Measurements from ENCODE around the gene MACO1. TPM values are rescaled to one million over a fixed set of nuclear protein-coding genes. Genes with fewer than 3 reads are reported as not detected.

The MACO1 gene, protein sequence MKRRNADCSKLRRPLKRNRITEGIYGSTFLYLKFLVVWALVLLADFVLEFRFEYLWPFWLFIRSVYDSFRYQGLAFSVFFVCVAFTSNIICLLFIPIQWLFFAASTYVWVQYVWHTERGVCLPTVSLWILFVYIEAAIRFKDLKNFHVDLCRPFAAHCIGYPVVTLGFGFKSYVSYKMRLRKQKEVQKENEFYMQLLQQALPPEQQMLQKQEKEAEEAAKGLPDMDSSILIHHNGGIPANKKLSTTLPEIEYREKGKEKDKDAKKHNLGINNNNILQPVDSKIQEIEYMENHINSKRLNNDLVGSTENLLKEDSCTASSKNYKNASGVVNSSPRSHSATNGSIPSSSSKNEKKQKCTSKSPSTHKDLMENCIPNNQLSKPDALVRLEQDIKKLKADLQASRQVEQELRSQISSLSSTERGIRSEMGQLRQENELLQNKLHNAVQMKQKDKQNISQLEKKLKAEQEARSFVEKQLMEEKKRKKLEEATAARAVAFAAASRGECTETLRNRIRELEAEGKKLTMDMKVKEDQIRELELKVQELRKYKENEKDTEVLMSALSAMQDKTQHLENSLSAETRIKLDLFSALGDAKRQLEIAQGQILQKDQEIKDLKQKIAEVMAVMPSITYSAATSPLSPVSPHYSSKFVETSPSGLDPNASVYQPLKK
- total RNA-seq (2021; ENCODE audit: unreplicated experiment) (9.8 TPM), Bru-seq, nascent RNA (percentile 60 among the genes with signal in this experiment), BruChase-seq, experiment 1, labeled RNA remaining after a 6-hour chase (percentile 58 among the genes with signal in this experiment), BruChase-seq, experiment 2, labeled RNA remaining after a 2-hour chase (percentile 55 among the genes with signal in this experiment)
- polyA plus RNA-seq (2012) = 3.9 and 5.8 TPM in 2 replicates
- long read RNA-seq, partial matches to known transcripts = 4 of 8 reads
- long read RNA-seq, other reads (novel, unspliced or antisense) = 3 of 8 reads

DNA sequence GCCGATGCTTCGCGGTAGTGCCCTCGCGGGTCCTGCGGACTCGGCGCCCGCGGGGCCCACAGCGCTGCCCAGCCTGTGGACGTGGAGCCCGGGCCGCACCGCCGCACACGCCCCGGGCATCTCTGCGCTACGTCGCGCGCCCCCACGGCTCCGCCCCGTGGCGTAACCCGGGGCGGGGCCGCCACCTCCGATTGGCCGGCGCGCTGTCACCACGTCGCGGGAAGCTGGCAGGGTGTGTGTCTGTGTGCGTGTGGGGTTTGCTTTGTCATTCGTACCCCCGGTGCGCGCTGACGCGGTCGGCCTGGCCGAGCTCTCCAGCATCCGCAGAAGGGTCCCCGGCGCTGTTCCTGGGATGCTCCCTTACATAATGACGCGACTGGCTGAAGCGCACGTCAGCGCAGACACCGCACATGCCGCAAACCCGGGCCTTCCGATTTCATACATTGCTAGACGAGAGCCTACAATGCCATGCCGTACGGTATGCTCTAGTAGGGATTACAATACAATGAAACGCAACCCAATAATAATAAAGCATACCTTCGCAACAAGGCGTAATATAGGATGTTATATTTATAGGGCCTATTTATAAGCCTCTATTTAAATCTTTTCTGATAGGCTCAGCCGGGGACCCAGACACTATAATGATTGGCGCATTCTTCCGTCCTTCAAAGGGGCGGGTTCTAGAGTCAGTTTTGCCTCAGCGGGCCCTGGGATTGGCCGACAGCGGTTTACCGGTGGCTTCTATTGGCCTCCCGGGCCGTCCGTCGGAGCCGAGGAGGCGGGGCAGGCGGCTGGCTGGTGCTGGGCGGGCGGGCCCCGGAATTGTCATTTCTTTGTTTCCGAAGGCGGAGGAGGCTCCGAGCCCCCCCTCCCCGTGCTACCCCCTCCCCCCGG is at the start of gene MACO1:
TSS of gene MACO1 (plus strand) at position 825 of the 894 bp plus-strand sequence. CDS start 202 bp downstream, outside the sequence.
- Histone ChIP-seq H3K9me2 (ENCODE audit: insufficient read depth) (no peaks in the 10 kb centered on the region), H3K9ac (ENCODE audit: low read length) (peak within 1 kb of the TSS; percentile 71), H3K4me1 (ENCODE audit: control insufficient read depth in 1 of 2, insufficient read depth in 2 of 2, low read length in 2 of 2) (peaks cover 8 to 20% of the 10 kb centered on the region in 2 experiments; a peak in 3 of 4 replicates), H3K36me3 (ENCODE audit: control insufficient read depth in 1 of 2, insufficient read depth in 2 of 2, low read length in 2 of 2) (no peaks in the 10 kb centered on the region), H2AFZ (ENCODE audit: low read depth, low read length, poor library complexity, severe bottlenecking) (peak within 1 kb of the TSS; percentile 65), H3K27me3 (ENCODE audit: insufficient read depth, low read length) (no peaks in the 10 kb centered on the region), H3K9me3 (ENCODE audit: control insufficient read depth in 1 of 2, insufficient read depth in 1 of 2, low read depth in 1 of 2, low read length in 2 of 2) (no peaks in the 10 kb centered on the region), H3K4me3 (replicated peaks in 1 of 2; ENCODE audit: low read depth in 1 of 2, low read length in 2 of 2) (peak within 1 kb of the TSS; percentile 57 to 71), H3K4me2 (ENCODE audit: low read length) (peak within 1 kb of the TSS; percentile 85), H3K27ac (ENCODE audit: low read depth, low read length) (peak within 1 kb of the TSS; percentile 55), H3K79me2 (ENCODE audit: insufficient read depth, low read length) (no peaks in the 10 kb centered on the region), H4K20me1 (ENCODE audit: insufficient read depth) (no peaks in the 10 kb centered on the region)
- POLR2A ChIA-PET = interaction anchor here (1.0 to 1.1 kb wide), 2 partner anchors 62 to 183 kb away, joined by 3 read pairs; partner anchors contain the start of gene RSRP1
- peak; percentile 90 for DNase-seq (ENCODE audit: low read depth, low spot score)
- TF ChIP-seq EZH2phosphoT487 (IDR thresholded peaks at IDR 0.05; ENCODE audit: borderline replicate concordance) = no peak
- TF ChIP-seq MAX (IDR thresholded peaks at IDR 0.05) = peak; percentile 83
- no peak for TF ChIP-seq ZNF274 (IDR thresholded peaks at IDR 0.05; ENCODE audit: low read depth, low read length)
- no peak for TF ChIP-seq RAD21 (IDR thresholded peaks at IDR 0.05; ENCODE audit: low read depth)
- peak; percentile 83 for TF ChIP-seq POLR2A (IDR thresholded peaks at IDR 0.05; ENCODE audit: borderline replicate concordance, extremely low read depth, insufficient read depth, insufficient read length)
- TF ChIP-seq JUND (IDR thresholded peaks at IDR 0.05) = no peak
- peak; percentile 92 for TF ChIP-seq SP1 (IDR thresholded peaks at IDR 0.05; ENCODE audit: low read depth)
- TF ChIP-seq ZFX (IDR thresholded peaks at IDR 0.05) = peak; percentile 40; the same call in 1 of the 2 replicates
- peak; percentile 49; the same call in 1 of the 2 replicates for TF ChIP-seq SIN3A (IDR thresholded peaks at IDR 0.05; ENCODE audit: low read depth)
- TF ChIP-seq FOSL1 (IDR thresholded peaks at IDR 0.05; ENCODE audit: low read depth) = no peak
- TF ChIP-seq REST (IDR thresholded peaks at IDR 0.05; ENCODE audit: low read depth) = no peak
- TF ChIP-seq POLR2AphosphoS5 (IDR thresholded peaks at IDR 0.05; ENCODE audit: low read depth, low read length) = peak; percentile 92
- TF ChIP-seq CBX3 (IDR thresholded peaks at IDR 0.05; ENCODE audit: low read depth) = no peak
- peak; percentile 66 for TF ChIP-seq YY1 (IDR thresholded peaks at IDR 0.05; ENCODE audit: extremely low read depth, insufficient replicate concordance, low read depth, low read length)
- RAD21 ChIA-PET (ENCODE audit: low non-redundant PET in 1 of 2, low total read pairs in 2 of 2, uncharacterized antibody in 2 of 2, unreplicated experiment in 2 of 2) = no interaction called here
- no TSS peak for BruUV-seq (replicated peaks)
- CTCF ChIA-PET = interaction anchor here (1.0 kb wide), 1 partner anchor 92 kb away, joined by 3 read pairs; no protein-coding TSS in a partner anchor
- ATAC-seq = peak; percentile 93
- intact Hi-C loops (cut with micrococcal nuclease) = no loop called here
